Ishikawa (cell line): ENCODE measurements around the gene IL1B.

Experiments used
- CREB1 ChIP-seq: IDR thresholded peaks from 2 replicates; pipeline ENCODE4 v1.6.1; 2012; ENCODE audit warnings: low read depth
- EGR1 ChIP-seq: IDR thresholded peaks from 2 replicates; pipeline ENCODE4 v1.6.1; 2012
- EP300 ChIP-seq: IDR thresholded peaks from 2 replicates; pipeline ENCODE4 v1.6.1; 2012; ENCODE audit warnings: borderline replicate concordance
- MAX ChIP-seq: IDR thresholded peaks from 2 replicates; pipeline ENCODE4 v1.6.1; 2012
- NFIC ChIP-seq: IDR thresholded peaks from 2 replicates; pipeline ENCODE4 v1.6.1; 2012
- RAD21 ChIP-seq: IDR thresholded peaks from 2 replicates; pipeline ENCODE4 v1.6.1; 2012; ENCODE audit warnings: low read depth
- TAF1 ChIP-seq: IDR thresholded peaks from 2 replicates; pipeline ENCODE4 v1.6.1; 2012; ENCODE audit warnings: low read depth, mild to moderate bottlenecking
- TEAD4 ChIP-seq: IDR thresholded peaks from 2 replicates; pipeline ENCODE4 v1.6.1; 2012
- YY1 ChIP-seq: IDR thresholded peaks from 2 replicates; pipeline ENCODE4 v1.6.1; 2012; ENCODE audit warnings: low read depth
- TF ChIP-seq, protein P1 (sequence below): IDR thresholded peaks from 2 replicates; pipeline ENCODE4 v1.6.1; 2012; ENCODE audit warnings: low read depth, mild to moderate bottlenecking
- TF ChIP-seq, protein P2 (sequence below): IDR thresholded peaks from 2 replicates; pipeline ENCODE4 v1.6.1; 2012

DNA sequence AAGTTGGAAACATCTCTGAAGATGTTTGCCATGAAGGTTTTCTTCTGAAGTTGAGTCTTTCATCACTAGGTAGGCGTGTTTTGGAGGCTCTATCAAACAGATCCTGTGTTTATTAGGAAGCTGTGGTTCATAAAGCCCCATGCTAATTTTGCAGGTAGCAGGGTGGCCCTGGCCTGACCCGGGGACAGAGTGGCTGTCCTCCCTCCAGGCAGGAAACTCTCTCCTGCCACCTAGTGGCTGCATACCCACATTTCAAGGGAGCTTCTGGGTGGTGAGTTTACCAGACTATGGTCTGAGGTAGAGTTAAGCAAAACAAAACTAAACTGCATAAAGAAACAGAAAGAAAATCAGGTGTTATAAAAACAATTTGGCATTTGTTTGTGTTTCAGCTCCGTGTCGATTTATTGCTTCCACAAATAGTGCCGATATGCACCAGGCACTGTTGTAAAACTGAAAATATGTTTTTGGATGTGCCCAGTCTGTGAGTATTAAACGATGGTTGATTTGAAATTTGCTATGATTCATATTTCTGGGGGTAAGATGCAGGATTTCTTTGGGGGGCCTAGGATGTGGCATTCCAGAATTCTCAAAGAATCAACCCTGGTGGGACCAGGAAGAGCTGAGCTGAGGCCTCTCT, 48.4 kb upstream of the IL1B start:
- TF ChIP-seq CREB1 (no peak), EGR1 (no peak), MAX (no peak), EP300 (no peak), YY1 (no peak), RAD21 (peak; percentile 93), NFIC (no peak), TAF1 (no peak), TEAD4 (no peak)
- TF ChIP-seq, protein P1, sequence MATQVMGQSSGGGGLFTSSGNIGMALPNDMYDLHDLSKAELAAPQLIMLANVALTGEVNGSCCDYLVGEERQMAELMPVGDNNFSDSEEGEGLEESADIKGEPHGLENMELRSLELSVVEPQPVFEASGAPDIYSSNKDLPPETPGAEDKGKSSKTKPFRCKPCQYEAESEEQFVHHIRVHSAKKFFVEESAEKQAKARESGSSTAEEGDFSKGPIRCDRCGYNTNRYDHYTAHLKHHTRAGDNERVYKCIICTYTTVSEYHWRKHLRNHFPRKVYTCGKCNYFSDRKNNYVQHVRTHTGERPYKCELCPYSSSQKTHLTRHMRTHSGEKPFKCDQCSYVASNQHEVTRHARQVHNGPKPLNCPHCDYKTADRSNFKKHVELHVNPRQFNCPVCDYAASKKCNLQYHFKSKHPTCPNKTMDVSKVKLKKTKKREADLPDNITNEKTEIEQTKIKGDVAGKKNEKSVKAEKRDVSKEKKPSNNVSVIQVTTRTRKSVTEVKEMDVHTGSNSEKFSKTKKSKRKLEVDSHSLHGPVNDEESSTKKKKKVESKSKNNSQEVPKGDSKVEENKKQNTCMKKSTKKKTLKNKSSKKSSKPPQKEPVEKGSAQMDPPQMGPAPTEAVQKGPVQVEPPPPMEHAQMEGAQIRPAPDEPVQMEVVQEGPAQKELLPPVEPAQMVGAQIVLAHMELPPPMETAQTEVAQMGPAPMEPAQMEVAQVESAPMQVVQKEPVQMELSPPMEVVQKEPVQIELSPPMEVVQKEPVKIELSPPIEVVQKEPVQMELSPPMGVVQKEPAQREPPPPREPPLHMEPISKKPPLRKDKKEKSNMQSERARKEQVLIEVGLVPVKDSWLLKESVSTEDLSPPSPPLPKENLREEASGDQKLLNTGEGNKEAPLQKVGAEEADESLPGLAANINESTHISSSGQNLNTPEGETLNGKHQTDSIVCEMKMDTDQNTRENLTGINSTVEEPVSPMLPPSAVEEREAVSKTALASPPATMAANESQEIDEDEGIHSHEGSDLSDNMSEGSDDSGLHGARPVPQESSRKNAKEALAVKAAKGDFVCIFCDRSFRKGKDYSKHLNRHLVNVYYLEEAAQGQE, result no peak
- TF ChIP-seq, protein P2, sequence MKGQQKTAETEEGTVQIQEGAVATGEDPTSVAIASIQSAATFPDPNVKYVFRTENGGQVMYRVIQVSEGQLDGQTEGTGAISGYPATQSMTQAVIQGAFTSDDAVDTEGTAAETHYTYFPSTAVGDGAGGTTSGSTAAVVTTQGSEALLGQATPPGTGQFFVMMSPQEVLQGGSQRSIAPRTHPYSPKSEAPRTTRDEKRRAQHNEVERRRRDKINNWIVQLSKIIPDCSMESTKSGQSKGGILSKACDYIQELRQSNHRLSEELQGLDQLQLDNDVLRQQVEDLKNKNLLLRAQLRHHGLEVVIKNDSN, result no peak
